Stimulated activated CD4-positive, alpha-beta T cell treated with anti-CD3 and anti-CD28 coated beads, Interleukin-4, amount 100 ng/mL, for 1 hour (primary cell): ENCODE measurements around the gene KIF1A.
"Not testable (repeated sequence)": the region's sequence is repeated elsewhere in the genome, so short reads cannot be mapped to it uniquely, and the experiment has no call there.

Experiments used
- DNase-seq: peaks from one replicate; pipeline ENCODE4 v3.0.0-alpha.2; 2020

The KIF1A gene

GRCh38 chr2:240683329-240683979 is 136.6 kb downstream of the KIF1A start:
- DNase-seq: not testable (repeated sequence)

GRCh38 chr2:240682431-240683224 is 137.4 kb downstream of the KIF1A start, which contains the start of gene AQP12B:
AQP12B (minus strand) TSS chr2:240682885; CDS start chr2:240682837, 48 bp downstream.
- not testable (repeated sequence) for DNase-seq

- DNase-seq: not testable (repeated sequence)
Observed at GRCh38 chr2:240680185-240680584, 139.8 kb downstream of the KIF1A start.

GRCh38 chr2:240678909-240679308 is 141.1 kb downstream of the KIF1A start:
- not testable (repeated sequence) for DNase-seq

- DNase-seq: not testable (repeated sequence)
Observed at GRCh38 chr2:240678043-240678442, 142.0 kb downstream of the KIF1A start.

GRCh38 chr2:240675345-240675744 is 144.7 kb downstream of the KIF1A start:
- DNase-seq: not testable (repeated sequence)

GRCh38 chr2:240674461-240675184 is 145.4 kb downstream of the KIF1A start:
- not testable (repeated sequence) for DNase-seq

- DNase-seq: no peak
Observed at GRCh38 chr2:240672701-240673190, 147.3 kb downstream of the KIF1A start.

- DNase-seq: no peak
Observed at GRCh38 chr2:240672076-240672700, 147.8 kb downstream of the KIF1A start.

- no peak for DNase-seq
Observed at GRCh38 chr2:240670950-240671349, 149.1 kb downstream of the KIF1A start.

GRCh38 chr2:240670402-240670801 is 149.6 kb downstream of the KIF1A start:
- no peak for DNase-seq

GRCh38 chr2:240664622-240665021 is 155.4 kb downstream of the KIF1A start:
- no peak for DNase-seq
